Spleen (tissue), 11 donors: ENCODE measurements around the gene B4GALT4. TPM values are rescaled to one million over a fixed set of nuclear protein-coding genes. Genes with fewer than 3 reads are reported as not detected.

Source experiments
- DNase-seq: peaks from one replicate; pipeline ENCODE4 v3.0.0-alpha.2; 2020
- H3K27ac ChIP-seq, 8 donors: fragments of 200-600 bp; sonication (generic) in 7 of 8; 1 replicate in 4 of 8; 2 replicates in 4 of 8; pipeline versions ENCODE4 v1.5.0 to v1.8.0; 2016 to 2021; ENCODE audit warnings: inconsistent platforms in 4 of 8, mild to moderate bottlenecking in 4 of 8, moderate library complexity in 1 of 8
- H3K27me3 ChIP-seq, 7 donors: fragments of 200-600 bp; sonication (generic) in 6 of 7; replicated peaks in 1 of 7; 1 replicate in 4 of 7; 2 replicates in 3 of 7; pipeline versions ENCODE4 v1.5.0 to v1.8.0; 2016 to 2021; ENCODE audit warnings: inconsistent platforms in 3 of 7, mild to moderate bottlenecking in 1 of 7
- H3K36me3 ChIP-seq, 6 donors: fragments of 200-600 bp; sonication (generic) in 5 of 6; 1 replicate in 4 of 6; 2 replicates in 2 of 6; pipeline versions ENCODE4 v1.5.0 to v1.8.0; 2016 to 2021; ENCODE audit warnings: inconsistent platforms in 2 of 6
- H3K4me1 ChIP-seq, 6 donors: fragments of 200-600 bp; sonication (generic) in 5 of 6; 1 replicate in 3 of 6; 2 replicates in 3 of 6; pipeline versions ENCODE4 v1.5.0 to v1.8.0; 2016 to 2021; ENCODE audit warnings: inconsistent platforms in 3 of 6
- H3K4me3 ChIP-seq, 8 donors: fragments of 200-600 bp; sonication (generic) in 7 of 8; 1 replicate in 4 of 8; 2 replicates in 4 of 8; pipeline versions ENCODE4 v1.5.0 to v1.8.0; 2016 to 2021; ENCODE audit warnings: inconsistent platforms in 4 of 8, mild to moderate bottlenecking in 4 of 8, moderate library complexity in 2 of 8
- H3K9me3 ChIP-seq, 8 donors: fragments of 200-600 bp; sonication (generic) in 7 of 8; 1 replicate in 4 of 8; 2 replicates in 4 of 8; pipeline versions ENCODE4 v1.5.0 to v1.8.0; 2016 to 2021; ENCODE audit warnings: inconsistent platforms in 4 of 8
- CTCF ChIP-seq, 11 experiments: fragments of 200-600 bp in 7 of 11; fragments of 450-650 bp in 4 of 11; sonication (generic) in 4 of 11; IDR thresholded peaks in 8 of 11; conservative IDR thresholded peaks in 3 of 11; 1 replicate in 7 of 11; 2 replicates in 4 of 11; pipeline versions ENCODE4 v1.4.0 to v1.8.0; 2016 to 2021; ENCODE audit warnings: antibody characterized with exemption in 11 of 11, inconsistent platforms in 4 of 11, mild to moderate bottlenecking in 1 of 11
- POLR2A ChIP-seq, 3 donors: fragments of 450-650 bp; IDR thresholded peaks; one replicate each; pipeline ENCODE4 v1.5.1; 2017; ENCODE audit warnings: antibody characterized with exemption in 3 of 3, mild to moderate bottlenecking in 1 of 3
- POLR2AphosphoS5 ChIP-seq, 3 donors: sonication (generic); formaldehyde crosslinking; IDR thresholded peaks; one replicate each; pipeline ENCODE4 v1.5.1; 2017; ENCODE audit warnings: antibody characterized with exemption in 3 of 3
- WGBS, 5 donors: extraction: QIAGEN DNeasy Blood & Tissue Kit in 3 of 5; methylation state at CpG; one replicate each; pipeline versions ENCODE4 v1.1.5 to v1.1.7; 2013 to 2018; 5-methylcytosine and 5-hydroxymethylcytosine counted together
- intact Hi-C: fragments of 100-400 bp; cut with DNase I; formaldehyde crosslinking; loops from one replicate; pipeline ENCODE4 v1.15.0; 2023; ENCODE audit warnings: low total_unique reads
- polyA plus RNA-seq, 3 donors: library from polyadenylated mRNA; stranded (reverse); fragments of 200-250 nt; gene quantifications; one replicate each; pipeline ENCODE4 v1.2.1, GENCODE V29; 2013
- total RNA-seq, 7 donors: library from RNA; depleted of rRNA in 3 of 7; stranded (reverse); fragments of >200 nt in 3 of 7; fragmentation: NEBNext Ultra II Directional in 4 of 7; extraction: Animal tissue kit (Norgen Biotek cat#: 25700) in 4 of 7; gene quantifications; one replicate each; pipeline versions ENCODE4 v1.1.0 to v1.2.1, GENCODE V29; 2016 to 2021
- donor health status: healthy with polysubstance abuse.
- donor health status: DM: no; HTN: no; CAD: no; lungs with moderate emphysema.
- donor health status: DM: no; HTN: no; CAD: no.
- donor health status: Bipolar disorder and iron deficiency.
- donor health status: healthy.
- donor health status: DM: no; HTN: no; CAD: no.
- donor health status: DM: yes; HTN: yes; CAD: no.

The B4GALT4 gene
- total and polyA plus RNA-seq, 10 donors: 7.6 to 26.2 (median 15.2) TPM

GRCh38 chr3:119236756-119237155 lies 3.9 kb downstream of the B4GALT4 start:
- H3K9me3 ChIP-seq: no peaks in the 10 kb centered on the region
- intact Hi-C loops: no loop called here
- H3K27me3 ChIP-seq: no peaks in the 10 kb centered on the region
- H3K36me3 ChIP-seq: peaks cover 0 to 51% (median 22%) of the 10 kb centered on the region in 6 donors
- peak; percentile 83 for DNase-seq
- peaks cover 23 to 66% (median 44%) of the 10 kb centered on the region in 6 donors for H3K4me1 ChIP-seq
- WGBS, 5 donors: 28 to 56% (median 38%) methylated on average over 7 of the region's 7 CpGs
- peak overlapping the region in 1 of 8 donors; percentile 14 for H3K4me3 ChIP-seq
- H3K27ac ChIP-seq: peak overlapping the region in 5 of 8 donors; percentile 14 to 96 (median 75)
- no peak for TF ChIP-seq CTCF (IDR thresholded peaks at IDR 0.05 in 8 of 11, conservative IDR thresholded peaks at IDR 0.05 in 3 of 11)
- peak in 2 of 3 donors; percentile 62 to 83 for TF ChIP-seq POLR2AphosphoS5 (IDR thresholded peaks at IDR 0.05)

DNA sequence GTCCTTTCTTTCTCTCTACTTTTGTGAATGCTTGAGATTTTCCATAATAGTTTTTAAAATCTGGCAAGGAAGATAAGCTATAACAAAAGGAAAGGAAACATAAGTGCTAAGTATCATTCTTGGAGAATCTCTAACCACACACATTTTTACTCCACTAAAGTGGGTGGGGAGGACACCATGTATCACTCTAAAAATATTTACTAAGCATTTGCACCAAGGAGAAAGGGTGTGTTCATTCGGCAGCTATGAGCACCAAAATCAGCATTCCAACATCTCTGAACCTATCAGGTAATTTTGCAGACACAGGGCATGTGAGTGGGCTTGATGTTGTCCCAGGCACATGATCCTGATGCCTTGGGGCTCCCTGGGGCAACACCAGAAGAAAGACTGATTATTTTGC lies 5.5 kb downstream of the B4GALT4 start:
- Histone ChIP-seq H3K27ac (no peak overlapping the region), H3K9me3 (no peaks in the 10 kb centered on the region), H3K4me1 (peaks cover 16 to 54% (median 34%) of the 10 kb centered on the region in 6 donors), H3K4me3 (no peak overlapping the region), H3K27me3 (no peaks in the 10 kb centered on the region), H3K36me3 (peaks cover under 1 to 63% (median 29%) of the 10 kb centered on the region in 6 donors)
- no peak for TF ChIP-seq CTCF (IDR thresholded peaks at IDR 0.05 in 8 of 11, conservative IDR thresholded peaks at IDR 0.05 in 3 of 11)
- no peak for TF ChIP-seq POLR2AphosphoS5 (IDR thresholded peaks at IDR 0.05)
- no peak for TF ChIP-seq POLR2A (IDR thresholded peaks at IDR 0.05)
- intact Hi-C loops: no loop called here
- no peak for DNase-seq
- 83 to 92% (median 89%) methylated on average over 1 of the region's 1 CpG for WGBS, 5 donors

- Histone ChIP-seq H3K36me3 (peaks cover 6 to 69% (median 34%) of the 10 kb centered on the region in 6 donors), H3K9me3 (no peaks in the 10 kb centered on the region), H3K27ac (no peak overlapping the region), H3K27me3 (no peaks in the 10 kb centered on the region), H3K4me3 (no peak overlapping the region), H3K4me1 (peaks cover 14 to 48% (median 30%) of the 10 kb centered on the region in 6 donors)
- 53 to 69% (median 59%) methylated on average over 1 of the region's 1 CpG for WGBS, 5 donors
- intact Hi-C loops: no loop called here
- DNase-seq: no peak
- TF ChIP-seq POLR2AphosphoS5 (IDR thresholded peaks at IDR 0.05): no peak
- TF ChIP-seq CTCF (IDR thresholded peaks at IDR 0.05 in 8 of 11, conservative IDR thresholded peaks at IDR 0.05 in 3 of 11): no peak
- TF ChIP-seq POLR2A (IDR thresholded peaks at IDR 0.05): no peak
These were observed 6.1 kb downstream of the B4GALT4 start for GRCh38 chr3:119234610-119235009.

DNA sequence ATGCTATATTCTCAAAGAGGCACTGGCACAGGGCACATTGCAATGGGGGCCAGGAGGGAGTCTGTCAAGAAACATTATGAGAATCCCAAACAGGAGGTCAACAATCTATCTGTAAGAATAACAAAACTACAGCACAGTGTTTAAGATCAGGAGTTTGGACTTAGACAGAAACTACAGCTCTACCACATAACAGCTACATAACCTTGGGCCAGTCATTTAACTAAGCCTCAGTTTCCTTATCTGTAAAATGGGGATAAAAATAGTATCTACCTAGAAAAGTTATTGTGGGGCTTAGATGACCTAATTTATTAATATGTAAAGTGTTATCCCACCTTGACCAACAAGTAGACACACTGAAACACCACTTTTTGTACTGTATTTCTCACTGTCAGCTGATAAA lies 9.9 kb downstream of the B4GALT4 start:
- TF ChIP-seq POLR2A (IDR thresholded peaks at IDR 0.05) (no peak), CTCF (IDR thresholded peaks at IDR 0.05 in 8 of 11, conservative IDR thresholded peaks at IDR 0.05 in 3 of 11) (no peak), POLR2AphosphoS5 (IDR thresholded peaks at IDR 0.05) (no peak)
- no peak overlapping the region for H3K27ac ChIP-seq
- no peak overlapping the region for H3K4me3 ChIP-seq
- no peaks in the 10 kb centered on the region for H3K9me3 ChIP-seq
- no peak for DNase-seq
- peaks cover 10 to 95% (median 66%) of the 10 kb centered on the region in 6 donors for H3K36me3 ChIP-seq
- peaks cover 0 to 9% (median 0%) of the 10 kb centered on the region in 6 donors for H3K4me1 ChIP-seq
- H3K27me3 ChIP-seq: no peaks in the 10 kb centered on the region
- intact Hi-C loops: no loop called here
